ENCODE measurements around the gene LRP1B. TPM values are rescaled to one million over a fixed set of nuclear protein-coding genes. Genes with fewer than 3 reads are reported as not detected.
"Not testable (repeated sequence)": the region's sequence is repeated elsewhere in the genome, so short reads cannot be mapped to it uniquely, and the experiment has no call there.

Gene LRP1B
- total RNA-seq, 1 donor from 2014 or later, result 0.54 TPM

DNA sequence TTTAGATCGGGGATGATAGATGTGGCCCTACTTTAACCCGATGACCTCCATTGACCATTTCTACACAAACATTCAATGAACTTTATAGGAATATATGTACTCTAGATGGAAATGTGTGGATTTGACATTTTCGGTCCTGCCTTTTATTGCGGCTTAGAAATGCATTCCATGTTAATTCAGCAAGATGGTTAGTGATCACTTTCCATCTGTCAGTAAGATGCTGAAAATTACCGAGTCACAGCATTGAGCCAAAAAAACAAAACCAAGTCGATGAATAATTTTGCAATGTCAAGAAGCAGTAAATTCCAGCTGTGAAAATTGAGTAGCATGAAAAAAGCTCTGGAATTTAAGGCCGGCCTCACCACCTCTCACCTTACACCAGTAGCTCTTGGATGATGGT, 1708.1 kb downstream of the LRP1B start:
- no peak overlapping the region for H3K27ac Mint-ChIP-seq (ENCODE audit: unreplicated experiment)
- no peaks in the 10 kb centered on the region for H3K36me3 Mint-ChIP-seq (ENCODE audit: low read depth)
- H3K4me3 Mint-ChIP-seq, result no peak overlapping the region
- TF ChIP-seq, protein P1, sequence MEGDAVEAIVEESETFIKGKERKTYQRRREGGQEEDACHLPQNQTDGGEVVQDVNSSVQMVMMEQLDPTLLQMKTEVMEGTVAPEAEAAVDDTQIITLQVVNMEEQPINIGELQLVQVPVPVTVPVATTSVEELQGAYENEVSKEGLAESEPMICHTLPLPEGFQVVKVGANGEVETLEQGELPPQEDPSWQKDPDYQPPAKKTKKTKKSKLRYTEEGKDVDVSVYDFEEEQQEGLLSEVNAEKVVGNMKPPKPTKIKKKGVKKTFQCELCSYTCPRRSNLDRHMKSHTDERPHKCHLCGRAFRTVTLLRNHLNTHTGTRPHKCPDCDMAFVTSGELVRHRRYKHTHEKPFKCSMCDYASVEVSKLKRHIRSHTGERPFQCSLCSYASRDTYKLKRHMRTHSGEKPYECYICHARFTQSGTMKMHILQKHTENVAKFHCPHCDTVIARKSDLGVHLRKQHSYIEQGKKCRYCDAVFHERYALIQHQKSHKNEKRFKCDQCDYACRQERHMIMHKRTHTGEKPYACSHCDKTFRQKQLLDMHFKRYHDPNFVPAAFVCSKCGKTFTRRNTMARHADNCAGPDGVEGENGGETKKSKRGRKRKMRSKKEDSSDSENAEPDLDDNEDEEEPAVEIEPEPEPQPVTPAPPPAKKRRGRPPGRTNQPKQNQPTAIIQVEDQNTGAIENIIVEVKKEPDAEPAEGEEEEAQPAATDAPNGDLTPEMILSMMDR (conservative IDR thresholded peaks at IDR 0.05), result no peak
- H3K27me3 Mint-ChIP-seq (ENCODE audit: low read depth), result no peaks in the 10 kb centered on the region
- peaks cover 4% of the 10 kb centered on the region for H3K4me1 Mint-ChIP-seq
- DNase-seq (ENCODE audit: low read depth, low spot score), result no peak
- H3K9me3 Mint-ChIP-seq, result peaks cover 8% of the 10 kb centered on the region

DNA sequence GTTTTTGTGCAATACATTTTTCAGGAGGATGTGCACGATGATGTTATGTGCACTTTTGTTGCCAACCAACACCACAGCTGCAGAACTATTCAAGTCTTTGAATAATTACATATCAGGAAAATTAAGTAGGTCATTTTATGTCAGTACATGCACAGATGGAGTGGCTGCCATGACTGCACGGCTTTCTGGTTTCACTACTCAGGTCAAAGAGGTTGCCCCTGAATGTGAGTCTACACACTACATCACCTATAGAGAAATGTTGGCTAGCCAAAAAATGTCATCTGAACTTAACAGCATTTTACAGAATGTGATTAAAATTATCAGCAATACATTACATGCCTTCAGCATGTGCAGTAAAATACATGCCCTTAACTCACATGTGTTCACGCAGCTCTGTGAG, 1713.3 kb downstream of the LRP1B start:
- TF ChIP-seq, protein P1 (conservative IDR thresholded peaks at IDR 0.05), result no peak

DNA sequence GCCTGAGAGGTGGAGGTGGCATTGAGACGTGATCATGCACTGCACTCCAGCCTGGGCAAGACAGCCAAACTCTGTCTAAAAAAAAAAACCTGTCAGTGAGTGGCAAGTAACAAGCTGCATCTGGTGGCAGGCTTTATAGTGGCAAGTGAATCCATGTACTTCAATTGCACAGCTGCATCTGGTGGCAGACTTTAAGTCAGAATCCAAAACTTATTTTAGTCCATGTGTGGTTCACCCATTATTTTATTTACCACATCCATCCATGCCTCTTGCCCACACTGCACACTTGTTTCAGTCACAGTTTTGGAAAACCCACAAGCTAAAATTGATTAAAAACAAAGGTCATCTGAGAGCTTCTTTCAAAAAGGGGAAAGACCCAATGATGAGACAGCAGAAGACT, 1714.2 kb downstream of the LRP1B start:
- no peak overlapping the region for H3K4me3 Mint-ChIP-seq
- peaks cover 7% of the 10 kb centered on the region for H3K36me3 Mint-ChIP-seq (ENCODE audit: low read depth)
- TF ChIP-seq, protein P1 (conservative IDR thresholded peaks at IDR 0.05), result no peak
- H3K27ac Mint-ChIP-seq (ENCODE audit: unreplicated experiment), result no peak overlapping the region
- no peaks in the 10 kb centered on the region for H3K27me3 Mint-ChIP-seq (ENCODE audit: low read depth)
- no peak for DNase-seq (ENCODE audit: low read depth, low spot score)
- H3K9me3 Mint-ChIP-seq, result peaks cover 8% of the 10 kb centered on the region
- H3K4me1 Mint-ChIP-seq, result no peaks in the 10 kb centered on the region

More for the DNA sequence above, 1713.3 kb downstream of the LRP1B start:
- peaks cover 10% of the 10 kb centered on the region for H3K9me3 Mint-ChIP-seq
- no peak overlapping the region for H3K4me3 Mint-ChIP-seq
- no peaks in the 10 kb centered on the region for H3K4me1 Mint-ChIP-seq
- H3K27ac Mint-ChIP-seq (ENCODE audit: unreplicated experiment), result no peak overlapping the region
- H3K27me3 Mint-ChIP-seq (ENCODE audit: low read depth), result no peaks in the 10 kb centered on the region
- peaks cover 7% of the 10 kb centered on the region for H3K36me3 Mint-ChIP-seq (ENCODE audit: low read depth)
- no peak for DNase-seq (ENCODE audit: low read depth, low spot score)

DNA sequence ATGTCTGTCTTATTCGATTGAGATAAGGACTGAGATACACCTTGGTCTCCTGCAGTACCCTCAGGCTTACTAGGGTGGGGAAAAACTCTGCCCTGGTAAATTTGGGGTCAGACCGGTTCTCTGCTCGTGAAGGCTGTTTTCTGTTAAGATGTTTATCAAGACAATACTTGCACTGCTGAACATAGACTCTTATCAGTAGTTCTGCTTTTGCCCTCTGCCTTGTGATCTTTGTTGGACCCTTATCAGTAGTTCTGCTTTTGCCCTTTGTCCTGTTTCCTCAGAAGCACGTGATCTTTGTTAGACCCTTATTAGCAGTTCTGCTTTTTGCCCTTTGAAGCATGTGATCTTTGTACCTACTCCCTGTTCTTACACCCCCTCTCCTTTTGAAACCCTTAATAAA, 1715.8 kb downstream of the LRP1B start:
- not testable (repeated sequence) for H3K27me3 Mint-ChIP-seq (ENCODE audit: low read depth); DNase-seq (ENCODE audit: low read depth, low spot score); H3K4me1 Mint-ChIP-seq; H3K9me3 Mint-ChIP-seq; H3K27ac Mint-ChIP-seq (ENCODE audit: unreplicated experiment); H3K36me3 Mint-ChIP-seq (ENCODE audit: low read depth); H3K4me3 Mint-ChIP-seq

DNA sequence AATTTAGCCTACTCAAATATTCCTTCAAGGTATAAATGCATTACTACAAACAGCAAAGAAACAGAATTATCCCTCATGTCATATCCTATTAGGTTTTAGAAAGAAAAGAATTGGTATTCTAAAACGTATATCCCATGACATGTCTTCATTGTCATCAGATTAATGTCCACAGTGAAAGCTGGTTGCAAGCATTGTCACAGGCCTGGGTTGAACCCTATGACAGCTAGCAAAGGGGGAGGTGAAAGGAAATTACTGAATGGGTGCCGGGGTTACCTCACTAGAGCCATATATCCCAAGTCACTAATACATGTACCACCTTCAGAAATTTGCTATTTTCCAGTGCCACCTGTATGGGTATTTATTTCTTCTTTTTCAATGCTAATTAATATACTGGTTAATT, 1720.1 kb downstream of the LRP1B start:
- TF ChIP-seq, protein P1 (conservative IDR thresholded peaks at IDR 0.05), result no peak
- no peak overlapping the region for H3K4me3 Mint-ChIP-seq
- H3K9me3 Mint-ChIP-seq, result peaks cover 11% of the 10 kb centered on the region
- no peaks in the 10 kb centered on the region for H3K4me1 Mint-ChIP-seq
- DNase-seq (ENCODE audit: low read depth, low spot score), result no peak
- H3K27ac Mint-ChIP-seq (ENCODE audit: unreplicated experiment), result no peak overlapping the region
- H3K27me3 Mint-ChIP-seq (ENCODE audit: low read depth), result no peaks in the 10 kb centered on the region
- H3K36me3 Mint-ChIP-seq (ENCODE audit: low read depth), result peaks cover 7% of the 10 kb centered on the region

DNA sequence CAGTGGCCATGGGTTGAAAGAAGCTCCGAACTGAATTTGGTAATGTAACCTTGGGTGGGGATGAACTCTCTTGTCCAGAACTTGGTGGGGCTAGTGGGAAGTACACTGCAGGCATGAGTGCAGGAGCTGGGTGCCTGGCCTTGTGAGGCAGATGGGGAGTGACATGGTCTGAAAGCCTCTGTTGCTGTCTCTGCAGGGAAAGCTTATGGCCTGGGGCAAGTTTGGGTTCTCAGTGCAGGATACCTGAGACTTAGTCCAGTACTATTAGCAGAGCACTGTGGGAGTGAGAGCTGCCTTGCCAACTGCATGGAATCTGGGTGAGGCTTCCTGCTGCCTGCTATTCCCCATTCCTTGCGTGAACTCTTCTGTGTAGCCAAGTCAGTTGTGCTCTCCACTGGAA, 1729.8 kb downstream of the LRP1B start:
- H3K4me3 Mint-ChIP-seq, result no peak overlapping the region
- H3K27ac Mint-ChIP-seq (ENCODE audit: unreplicated experiment), result no peak overlapping the region

More for the DNA sequence above, 1729.8 kb downstream of the LRP1B start:
- Mint-ChIP-seq H3K9me3 (peaks cover 13% of the 10 kb centered on the region), H3K27me3 (ENCODE audit: low read depth) (no peaks in the 10 kb centered on the region), H3K4me1 (no peaks in the 10 kb centered on the region), H3K36me3 (ENCODE audit: low read depth) (no peaks in the 10 kb centered on the region)
- TF ChIP-seq, protein P1 (conservative IDR thresholded peaks at IDR 0.05), result no peak
- DNase-seq (ENCODE audit: low read depth, low spot score), result no peak

All from neural crest cell (in vitro differentiated cells).